Endothelial cell of umbilical vein (primary cell): ENCODE measurements around the gene PLIN5. TPM values are rescaled to one million over a fixed set of nuclear protein-coding genes. Genes with fewer than 3 reads are reported as not detected.

ENCODE experiments used
- BruUV-seq: library from RNA; stranded (reverse); fragments of 400-500 nt; replicated peaks from 2 replicates; lab custom pipeline; 2021; lab: Mats Ljungman, UMichigan
- CTCF ChIA-PET: fragments of 300-600, 350-600 bp; sonication (Branson Sonifier 250); formaldehyde crosslinking; loops from one replicate; lab custom pipeline; 2021; ENCODE audit warnings: antibody characterized with exemption, inconsistent platforms; lab: Charles Lee
- POLR2A ChIA-PET: fragments of 300-600, 350-600 bp; sonication (Branson Sonifier 250); formaldehyde crosslinking; loops from one replicate; lab custom pipeline; 2021; ENCODE audit warnings: antibody characterized with exemption, inconsistent platforms; lab: Charles Lee
- DNase-seq: peaks from one replicate; pipeline ENCODE4 v3.0.0-alpha.2; 2011; ENCODE audit warnings: low read depth, low spot score
- FAIRE-seq: peaks from 2 replicates; lab custom pipeline; 2011; peaks lifted over from hg19 to GRCh38; lab: Jason Lieb, UNC
- H2AFZ ChIP-seq: 2 replicates; pipeline ENCODE4 v1.6.0; 2012; ENCODE audit warnings: low read depth, low read length, control low read depth, inconsistent platforms
- H3K27ac ChIP-seq: 2 replicates; pipeline ENCODE4 v1.5.1; 2011; ENCODE audit warnings: low read depth, mild to moderate bottlenecking, control low read depth, low read length, moderate library complexity; ENCODE audit not compliant: insufficient read depth
- H3K27me3 ChIP-seq, 2 experiments: 2 replicates each; pipeline versions ENCODE4 v1.6.0 to v1.6.1; 2011; ENCODE audit warnings: low read length in 2 of 2, mixed read lengths in 1 of 2; ENCODE audit not compliant: control insufficient read depth in 2 of 2, insufficient read depth in 2 of 2
- H3K36me3 ChIP-seq, 2 experiments: 2 replicates in 1 of 2; 3 replicates in 1 of 2; pipeline ENCODE4 v1.5.1; 2011; ENCODE audit warnings: low read length in 2 of 2, mild to moderate bottlenecking in 1 of 2, moderate library complexity in 1 of 2; ENCODE audit not compliant: control insufficient read depth in 2 of 2, insufficient read depth in 2 of 2; ENCODE audit errors: extremely low read depth in 1 of 2
- H3K4me1 ChIP-seq: 3 replicates; pipeline ENCODE4 v1.5.1; 2011; ENCODE audit warnings: mild to moderate bottlenecking, low read length; ENCODE audit not compliant: control insufficient read depth, insufficient read depth; ENCODE audit errors: extremely low read depth
- H3K4me2 ChIP-seq: 2 replicates; pipeline ENCODE4 v1.6.1; 2011; ENCODE audit warnings: low read length, control low read depth, mixed read lengths; ENCODE audit not compliant: insufficient read depth
- H3K4me3 ChIP-seq, 3 experiments: fragments of 200-600 bp in 1 of 3; sonication (generic), shearing (Covaris generic) in 1 of 3; replicated peaks in 1 of 3; 2 replicates each; pipeline ENCODE4 v1.5.1; 2011 to 2016; ENCODE audit warnings: control low read depth in 3 of 3, low read length in 3 of 3, mild to moderate bottlenecking in 2 of 3, inconsistent platforms in 1 of 3, low read depth in 1 of 3, moderate library complexity in 1 of 3; ENCODE audit not compliant: insufficient read depth in 1 of 3
- H3K79me2 ChIP-seq: 2 replicates; pipeline ENCODE4 v1.6.0; 2012; ENCODE audit warnings: low read length, inconsistent platforms; ENCODE audit not compliant: control insufficient read depth, insufficient read depth
- H3K9ac ChIP-seq: replicated peaks from 2 replicates; pipeline ENCODE3; 2011; ENCODE audit warnings: low read length, control low read depth; ENCODE audit not compliant: insufficient read depth; ENCODE audit errors: extremely low read depth
- H3K9me1 ChIP-seq: replicated peaks from 3 replicates; pipeline ENCODE4 v1.6.0; 2011; ENCODE audit warnings: mild to moderate bottlenecking, low read length; ENCODE audit not compliant: control insufficient read depth, insufficient read depth; ENCODE audit errors: extremely low read depth
- H3K9me3 ChIP-seq: replicated peaks from 2 replicates; pipeline ENCODE4 v1.5.1; 2012; ENCODE audit warnings: low read length, inconsistent platforms; ENCODE audit not compliant: control insufficient read depth, insufficient read depth
- H4K20me1 ChIP-seq: replicated peaks from 2 replicates; pipeline ENCODE3; 2011; ENCODE audit warnings: mild to moderate bottlenecking, low read length; ENCODE audit not compliant: control insufficient read depth, insufficient read depth; ENCODE audit errors: extremely low read depth
- EZH2 ChIP-seq: IDR thresholded peaks from 2 replicates; pipeline ENCODE4 v1.6.1; 2012; ENCODE audit warnings: borderline replicate concordance, low read depth, mild to moderate bottlenecking, moderate library complexity, low read length, inconsistent platforms; ENCODE audit not compliant: severe bottlenecking
- FOS ChIP-seq: IDR thresholded peaks from 2 replicates; pipeline ENCODE4 v1.6.1; 2011; ENCODE audit warnings: mild to moderate bottlenecking, low read length, moderate library complexity, borderline replicate concordance; ENCODE audit not compliant: insufficient read depth
- GATA2 ChIP-seq: IDR thresholded peaks from 2 replicates; pipeline ENCODE4 v1.7.0; 2011; ENCODE audit warnings: low read depth, mild to moderate bottlenecking, moderate library complexity, mixed read lengths, low read length; ENCODE audit not compliant: insufficient read length, insufficient read depth
- JUN ChIP-seq: IDR thresholded peaks from 2 replicates; pipeline ENCODE4 v1.6.1; 2011; ENCODE audit warnings: borderline replicate concordance, low read depth; ENCODE audit not compliant: insufficient read length, insufficient read depth
- MYC ChIP-seq: IDR thresholded peaks from one replicate; pipeline ENCODE4 v1.6.1; 2011; ENCODE audit warnings: mild to moderate bottlenecking, low read depth, low read length
- POLR2A ChIP-seq: IDR thresholded peaks from 2 replicates; pipeline ENCODE4 v1.6.1; 2012; ENCODE audit warnings: low read depth, mild to moderate bottlenecking, control low read depth, low read length
- POLR2AphosphoS5 ChIP-seq: IDR thresholded peaks from 2 replicates; pipeline ENCODE4 v1.6.1; 2012; ENCODE audit warnings: low read depth, mild to moderate bottlenecking, control low read depth, low read length, moderate library complexity; ENCODE audit not compliant: insufficient read depth
- dilution Hi-C: fragments of 300-500 bp; cut with MboI; formaldehyde crosslinking; loops from one replicate; pipeline ENCODE4 v1.15.0; 2019; ENCODE audit warnings: low sequenced_read_pairs; ENCODE audit not compliant: extremely low pct_ligation_motif_present
- intact Hi-C: fragments of 100-400 bp; cut with micrococcal nuclease; formaldehyde crosslinking; loops from one replicate; pipeline ENCODE4 v1.10.0; 2022
- polyA plus RNA-seq, 4 experiments: library from polyadenylated mRNA; depleted of rRNA in 3 of 4; stranded (reverse) in 3 of 4; unstranded in 1 of 4; fragments of >200 nt; gene quantifications; 2 replicates each; pipeline versions ENCODE4 v1.2.1 to v1.2.3, GENCODE V29; 2011 to 2012; ENCODE audit warnings: missing spikeins in 1 of 4
- total RNA-seq: library from RNA; stranded (reverse); gene quantifications from 2 replicates; pipeline ENCODE4 v1.2.3, GENCODE V29; 2021
- TF ChIP-seq, protein P1 (sequence below): IDR thresholded peaks from 2 replicates; pipeline ENCODE4 v1.6.1; 2011; ENCODE audit not compliant: insufficient read depth, insufficient read length
- TF ChIP-seq, protein P2 (sequence below), 2 donors: IDR thresholded peaks; 1 replicate in 1 of 2; 2 replicates in 1 of 2; pipeline ENCODE4 v1.5.1; 2011; ENCODE audit warnings: low read length in 2 of 2, mild to moderate bottlenecking in 2 of 2, moderate library complexity in 2 of 2, control low read depth in 1 of 2, inconsistent platforms in 1 of 2, low read depth in 1 of 2; ENCODE audit not compliant: insufficient read depth in 1 of 2; ENCODE audit errors: extremely low read depth in 1 of 2

PLIN5 gene
- total and polyA plus RNA-seq, 2 donors (not counting 3 experiments of a cell fraction or from before 2014, with no cell fraction given), result 0.17 to 0.24 TPM

- H3K36me3 ChIP-seq, result no peaks in the 10 kb centered on the region
- H3K4me3 ChIP-seq, result no peak overlapping the region
- no peaks in the 10 kb centered on the region for H3K27me3 ChIP-seq
- H4K20me1 ChIP-seq, result no peaks in the 10 kb centered on the region
- H3K4me2 ChIP-seq, result no peak overlapping the region
- DNase-seq, result no peak
- no peak overlapping the region for H3K27ac ChIP-seq
- H2AFZ ChIP-seq, result no peak overlapping the region
- no peaks in the 10 kb centered on the region for H3K79me2 ChIP-seq
- ChIA-PET POLR2A (no interaction called here), CTCF (interaction anchor here (0.7 to 1.4 kb wide), 4 partner anchors 10 to 51 kb away, joined by 3 to 5 read pairs (median 3); no protein-coding TSS in a partner anchor)
- TF ChIP-seq, protein P1, sequence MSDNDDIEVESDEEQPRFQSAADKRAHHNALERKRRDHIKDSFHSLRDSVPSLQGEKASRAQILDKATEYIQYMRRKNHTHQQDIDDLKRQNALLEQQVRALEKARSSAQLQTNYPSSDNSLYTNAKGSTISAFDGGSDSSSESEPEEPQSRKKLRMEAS, result no peak
- TF ChIP-seq POLR2A (no peak), POLR2AphosphoS5 (no peak)
- FAIRE-seq, result no peak
- H3K9me3 ChIP-seq, result no peaks in the 10 kb centered on the region
- H3K9me1 ChIP-seq, result no peaks in the 10 kb centered on the region
- no peak overlapping the region for H3K9ac ChIP-seq
- H3K4me1 ChIP-seq, result peaks cover 20% of the 10 kb centered on the region
- no TSS peak for BruUV-seq
- dilution Hi-C loops (no loop called here), intact Hi-C loops (no loop called here)
Measured at GRCh38 chr19:4582980-4583842, 48.2 kb upstream of the PLIN5 start.

- Histone ChIP-seq H4K20me1 (no peaks in the 10 kb centered on the region), H3K36me3 (peaks cover 0 to 6% of the 10 kb centered on the region in 2 experiments), H3K27ac (no peak overlapping the region), H3K27me3 (no peaks in the 10 kb centered on the region), H3K4me1 (peaks cover 20% of the 10 kb centered on the region), H3K9ac (no peak overlapping the region), H2AFZ (no peak overlapping the region), H3K4me3 (peak overlapping the region in 1 of 3 experiments; percentile 90), H3K9me1 (no peaks in the 10 kb centered on the region), H3K9me3 (no peaks in the 10 kb centered on the region), H3K79me2 (no peaks in the 10 kb centered on the region), H3K4me2 (no peak overlapping the region)
- dilution Hi-C loops, result no loop called here
- no peak for FAIRE-seq
- no TSS peak for BruUV-seq
- CTCF ChIA-PET, result interaction anchor here (0.7 to 1.7 kb wide), 2 partner anchors 54 to 111 kb away, joined by 4 read pairs; no protein-coding TSS in a partner anchor
- no peak for TF ChIP-seq GATA2
- TF ChIP-seq EZH2, result no peak
- no peak for TF ChIP-seq POLR2AphosphoS5
- TF ChIP-seq POLR2A, result no peak
- TF ChIP-seq, protein P2, sequence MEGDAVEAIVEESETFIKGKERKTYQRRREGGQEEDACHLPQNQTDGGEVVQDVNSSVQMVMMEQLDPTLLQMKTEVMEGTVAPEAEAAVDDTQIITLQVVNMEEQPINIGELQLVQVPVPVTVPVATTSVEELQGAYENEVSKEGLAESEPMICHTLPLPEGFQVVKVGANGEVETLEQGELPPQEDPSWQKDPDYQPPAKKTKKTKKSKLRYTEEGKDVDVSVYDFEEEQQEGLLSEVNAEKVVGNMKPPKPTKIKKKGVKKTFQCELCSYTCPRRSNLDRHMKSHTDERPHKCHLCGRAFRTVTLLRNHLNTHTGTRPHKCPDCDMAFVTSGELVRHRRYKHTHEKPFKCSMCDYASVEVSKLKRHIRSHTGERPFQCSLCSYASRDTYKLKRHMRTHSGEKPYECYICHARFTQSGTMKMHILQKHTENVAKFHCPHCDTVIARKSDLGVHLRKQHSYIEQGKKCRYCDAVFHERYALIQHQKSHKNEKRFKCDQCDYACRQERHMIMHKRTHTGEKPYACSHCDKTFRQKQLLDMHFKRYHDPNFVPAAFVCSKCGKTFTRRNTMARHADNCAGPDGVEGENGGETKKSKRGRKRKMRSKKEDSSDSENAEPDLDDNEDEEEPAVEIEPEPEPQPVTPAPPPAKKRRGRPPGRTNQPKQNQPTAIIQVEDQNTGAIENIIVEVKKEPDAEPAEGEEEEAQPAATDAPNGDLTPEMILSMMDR (IDR thresholded peaks at IDR 0.05; ENCODE audit: extremely low read depth in 1 of 2, insufficient read depth in 1 of 2, low read depth in 1 of 2, low read length in 2 of 2), result no peak
- no peak for TF ChIP-seq JUN
- no peak for TF ChIP-seq FOS
- TF ChIP-seq, protein P1, result no peak
- TF ChIP-seq MYC, result no peak
- no peak for DNase-seq
- POLR2A ChIA-PET, result no interaction called here
- intact Hi-C loops, result no loop called here
Measured at GRCh38 chr19:4581666-4582553, 46.9 kb upstream of the PLIN5 start.
